Nucleus accumbens (tissue), 56 donors: Measurements from ENCODE around the gene RADIL.

Source experiments
- DNase-seq, 56 donors: peaks; one replicate each; lab custom pipeline; 2025; lab: John Stamatoyannopoulos, UW

RADIL gene

GRCh38 chr7:4782333-4783291 is 100.9 kb downstream of the RADIL start:
- DNase-seq = peak in 11 of 56 donors; percentile 19 to 49 (median 42)

GRCh38 chr7:4781366-4782069 is 102.0 kb downstream of the RADIL start:
- DNase-seq = no peak

- DNase-seq = no peak
These were observed 104.4 kb downstream of the RADIL start for GRCh38 chr7:4779118-4779517.

- DNase-seq = peak in 2 of 56 donors; percentile 27 to 57
These were observed 107.5 kb downstream of the RADIL start for GRCh38 chr7:4775848-4776623.

GRCh38 chr7:4775250-4775847 is 108.2 kb downstream of the RADIL start, which contains the start of gene AP5Z1:
TSS of gene AP5Z1 (plus strand) at chr7:4775623. CDS start at chr7:4775716, 93 bp downstream.
- DNase-seq = peak; percentile 53 to 98 (median 93)

- peak in 5 of 56 donors; percentile 9 to 55 (median 47) for DNase-seq
These were observed 108.8 kb downstream of the RADIL start for GRCh38 chr7:4774658-4775249.

- DNase-seq = no peak
These were observed 109.5 kb downstream of the RADIL start for GRCh38 chr7:4774007-4774406.

GRCh38 chr7:4772306-4772705 is 111.2 kb downstream of the RADIL start:
- no peak for DNase-seq

GRCh38 chr7:4771737-4772136 is 111.8 kb downstream of the RADIL start:
- DNase-seq = no peak

- DNase-seq = no peak
These were observed 112.6 kb downstream of the RADIL start for GRCh38 chr7:4770886-4771285.

- no peak for DNase-seq
These were observed 113.8 kb downstream of the RADIL start for GRCh38 chr7:4769761-4770160.

- no peak for DNase-seq
These were observed 114.6 kb downstream of the RADIL start for GRCh38 chr7:4768597-4769569.

- no peak for DNase-seq
These were observed 116.6 kb downstream of the RADIL start for GRCh38 chr7:4766666-4767519.

GRCh38 chr7:4765776-4766490 is 117.6 kb downstream of the RADIL start:
- no peak for DNase-seq

GRCh38 chr7:4764402-4765007 is 119.0 kb downstream of the RADIL start:
- DNase-seq = no peak

GRCh38 chr7:4763794-4764185 is 119.7 kb downstream of the RADIL start:
- DNase-seq = no peak
